ENCODE measurements around the gene TTYH1.

DNA sequence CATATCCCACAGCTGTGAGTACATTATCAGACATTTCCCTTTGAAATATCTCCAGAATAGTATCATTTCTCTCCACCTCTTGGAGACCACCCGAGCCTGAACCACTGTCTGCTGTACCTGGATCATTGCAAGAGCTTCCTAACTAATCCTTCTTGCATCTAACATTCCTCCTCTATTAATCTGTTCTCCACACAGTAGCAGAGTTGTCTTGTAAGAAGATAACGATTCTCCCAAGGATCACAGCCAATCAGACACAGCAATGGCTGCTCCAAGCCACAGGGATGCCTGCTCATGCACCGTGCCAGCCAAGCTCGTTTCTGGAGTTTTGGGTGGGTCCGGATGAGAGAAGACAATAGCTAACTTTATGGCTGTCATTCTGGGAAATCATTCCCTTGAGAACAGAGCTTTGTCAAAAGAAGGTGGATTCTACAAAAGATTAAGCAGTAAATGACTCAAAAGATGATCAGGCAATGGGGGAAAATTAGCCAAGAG lies 36.0 kb upstream of the TTYH1 start:
- TF ChIP-seq ESRRA (IDR thresholded peaks at IDR 0.05; ENCODE audit: borderline replicate concordance, low read length) (no peak), POLR2A (IDR thresholded peaks at IDR 0.05; ENCODE audit: low read length) (no peak), RFX5 (IDR thresholded peaks at IDR 0.05) (no peak), KDM1A (IDR thresholded peaks at IDR 0.05; ENCODE audit: low read depth) (no peak), TFCP2L1 (CRISPR knock-in tag; IDR thresholded peaks at IDR 0.05) (no peak), HEYL (CRISPR knock-in tag; IDR thresholded peaks at IDR 0.05) (no peak), BHLHE40 (IDR thresholded peaks at IDR 0.05; ENCODE audit: low read depth, low read length) (no peak), EP300 (IDR thresholded peaks at IDR 0.05) (no peak), ZSCAN20 (CRISPR knock-in tag; IDR thresholded peaks at IDR 0.05) (no peak), SREBF2 (IDR thresholded peaks at IDR 0.05) (no peak), SMC3 (IDR thresholded peaks at IDR 0.05) (no peak)
- TF ChIP-seq, protein P1, sequence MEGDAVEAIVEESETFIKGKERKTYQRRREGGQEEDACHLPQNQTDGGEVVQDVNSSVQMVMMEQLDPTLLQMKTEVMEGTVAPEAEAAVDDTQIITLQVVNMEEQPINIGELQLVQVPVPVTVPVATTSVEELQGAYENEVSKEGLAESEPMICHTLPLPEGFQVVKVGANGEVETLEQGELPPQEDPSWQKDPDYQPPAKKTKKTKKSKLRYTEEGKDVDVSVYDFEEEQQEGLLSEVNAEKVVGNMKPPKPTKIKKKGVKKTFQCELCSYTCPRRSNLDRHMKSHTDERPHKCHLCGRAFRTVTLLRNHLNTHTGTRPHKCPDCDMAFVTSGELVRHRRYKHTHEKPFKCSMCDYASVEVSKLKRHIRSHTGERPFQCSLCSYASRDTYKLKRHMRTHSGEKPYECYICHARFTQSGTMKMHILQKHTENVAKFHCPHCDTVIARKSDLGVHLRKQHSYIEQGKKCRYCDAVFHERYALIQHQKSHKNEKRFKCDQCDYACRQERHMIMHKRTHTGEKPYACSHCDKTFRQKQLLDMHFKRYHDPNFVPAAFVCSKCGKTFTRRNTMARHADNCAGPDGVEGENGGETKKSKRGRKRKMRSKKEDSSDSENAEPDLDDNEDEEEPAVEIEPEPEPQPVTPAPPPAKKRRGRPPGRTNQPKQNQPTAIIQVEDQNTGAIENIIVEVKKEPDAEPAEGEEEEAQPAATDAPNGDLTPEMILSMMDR (IDR thresholded peaks at IDR 0.05): no peak
- TF ChIP-seq, protein P2, sequence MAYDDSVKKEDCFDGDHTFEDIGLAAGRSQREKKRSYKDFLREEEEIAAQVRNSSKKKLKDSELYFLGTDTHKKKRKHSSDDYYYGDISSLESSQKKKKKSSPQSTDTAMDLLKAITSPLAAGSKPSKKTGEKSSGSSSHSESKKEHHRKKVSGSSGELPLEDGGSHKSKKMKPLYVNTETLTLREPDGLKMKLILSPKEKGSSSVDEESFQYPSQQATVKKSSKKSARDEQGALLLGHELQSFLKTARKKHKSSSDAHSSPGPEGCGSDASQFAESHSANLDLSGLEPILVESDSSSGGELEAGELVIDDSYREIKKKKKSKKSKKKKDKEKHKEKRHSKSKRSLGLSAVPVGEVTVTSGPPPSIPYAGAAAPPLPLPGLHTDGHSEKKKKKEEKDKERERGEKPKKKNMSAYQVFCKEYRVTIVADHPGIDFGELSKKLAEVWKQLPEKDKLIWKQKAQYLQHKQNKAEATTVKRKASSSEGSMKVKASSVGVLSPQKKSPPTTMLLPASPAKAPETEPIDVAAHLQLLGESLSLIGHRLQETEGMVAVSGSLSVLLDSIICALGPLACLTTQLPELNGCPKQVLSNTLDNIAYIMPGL (CRISPR knock-in tag; IDR thresholded peaks at IDR 0.05; ENCODE audit: borderline replicate concordance): no peak
